ENCODE data around the gene GALM.

GRCh38 chr2:38656866-38657480 is 8.9 kb upstream of the GALM start:
- no peak for TF ChIP-seq CTCF (IDR thresholded peaks at IDR 0.05)
- no peak for TF ChIP-seq POLR2A (IDR thresholded peaks at IDR 0.05)

Data from adrenal gland (tissue), 5 donors.